NCI-H2196 treated with DMSO at 0.1 percent for 48 hours (cell line): ENCODE results near the gene NBL1.

Source experiments
- DNase-seq: peaks from one replicate; lab custom pipeline; 2025; ENCODE audit not compliant: unreplicated experiment; lab: John Stamatoyannopoulos, UW

The NBL1 gene, protein sequence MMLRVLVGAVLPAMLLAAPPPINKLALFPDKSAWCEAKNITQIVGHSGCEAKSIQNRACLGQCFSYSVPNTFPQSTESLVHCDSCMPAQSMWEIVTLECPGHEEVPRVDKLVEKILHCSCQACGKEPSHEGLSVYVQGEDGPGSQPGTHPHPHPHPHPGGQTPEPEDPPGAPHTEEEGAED

DNA sequence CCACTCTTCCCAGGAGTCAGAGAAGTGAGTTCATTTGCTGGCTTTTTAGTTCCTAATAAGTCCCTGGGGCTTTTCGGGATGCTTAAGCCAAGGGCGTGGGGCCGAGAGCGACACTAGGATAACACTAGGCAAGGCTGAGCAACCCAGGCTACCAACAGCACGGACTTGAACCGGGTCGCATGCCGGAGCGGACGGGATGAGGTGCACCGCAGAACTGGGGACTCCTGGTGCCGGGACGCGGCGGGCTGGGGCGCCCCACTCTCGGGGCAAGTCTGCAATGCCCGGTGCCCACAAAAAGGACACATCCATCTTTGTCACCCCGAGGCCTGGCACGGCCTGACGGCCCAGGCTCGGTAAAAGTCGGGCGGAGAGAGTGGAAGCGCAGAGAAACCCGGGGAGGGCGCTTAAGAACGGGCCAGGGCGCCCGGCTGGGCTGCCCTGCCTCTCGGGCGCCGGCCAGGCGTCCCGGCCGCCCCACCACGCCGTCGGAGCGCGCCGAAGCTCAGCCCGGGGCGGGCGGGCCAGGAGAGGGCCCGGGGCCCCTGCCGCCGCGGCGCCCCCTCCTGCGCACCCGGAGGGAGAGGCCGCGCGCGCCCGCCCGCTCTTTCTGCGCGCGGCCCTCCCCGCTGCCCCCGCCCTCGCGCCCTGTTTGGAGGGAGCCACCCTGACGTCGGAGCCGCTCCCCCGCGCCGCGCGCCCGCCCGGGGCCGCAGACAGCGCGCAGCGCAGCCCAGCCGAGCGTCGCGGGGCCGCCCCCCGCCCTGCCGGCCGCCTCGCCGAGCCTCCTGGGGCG, at the start of gene NBL1:
TSS of gene NBL1 (plus strand) at position 710 of the 793 bp plus-strand sequence. CDS start 10,720 bp downstream, outside the sequence.
- DNase-seq: peak; percentile 44

DNA sequence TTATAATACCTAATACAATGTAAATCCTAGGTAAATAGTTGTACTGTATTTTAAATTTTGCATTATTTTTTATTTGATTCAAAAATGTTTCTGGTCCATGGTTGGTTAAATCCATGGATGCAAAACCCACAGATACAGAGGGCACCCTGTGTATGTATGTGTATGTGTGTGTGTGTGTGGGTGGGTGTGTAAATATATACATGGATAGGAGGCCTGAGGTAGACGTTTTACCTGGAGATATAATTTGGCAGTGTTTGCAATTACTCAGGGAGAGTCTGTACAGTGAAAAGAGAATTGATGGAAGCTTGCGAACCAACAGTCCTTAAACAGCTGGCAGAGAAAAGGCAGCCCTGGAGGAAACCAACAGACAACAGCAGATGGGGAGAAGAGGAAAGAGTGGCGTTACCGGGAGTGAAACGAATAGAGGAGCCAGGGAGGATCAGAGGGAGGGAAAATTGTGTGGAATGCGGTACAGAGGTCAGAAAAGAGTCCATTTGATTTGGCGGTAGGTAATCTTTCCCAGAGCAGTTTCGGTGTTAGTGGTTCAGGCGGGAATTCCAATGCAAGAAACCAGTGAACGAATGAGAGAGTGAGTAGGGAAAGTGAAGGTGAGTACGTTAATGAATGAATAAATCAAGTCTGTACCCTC, 47.9 kb upstream of the NBL1 start:
- no peak for DNase-seq

DNA sequence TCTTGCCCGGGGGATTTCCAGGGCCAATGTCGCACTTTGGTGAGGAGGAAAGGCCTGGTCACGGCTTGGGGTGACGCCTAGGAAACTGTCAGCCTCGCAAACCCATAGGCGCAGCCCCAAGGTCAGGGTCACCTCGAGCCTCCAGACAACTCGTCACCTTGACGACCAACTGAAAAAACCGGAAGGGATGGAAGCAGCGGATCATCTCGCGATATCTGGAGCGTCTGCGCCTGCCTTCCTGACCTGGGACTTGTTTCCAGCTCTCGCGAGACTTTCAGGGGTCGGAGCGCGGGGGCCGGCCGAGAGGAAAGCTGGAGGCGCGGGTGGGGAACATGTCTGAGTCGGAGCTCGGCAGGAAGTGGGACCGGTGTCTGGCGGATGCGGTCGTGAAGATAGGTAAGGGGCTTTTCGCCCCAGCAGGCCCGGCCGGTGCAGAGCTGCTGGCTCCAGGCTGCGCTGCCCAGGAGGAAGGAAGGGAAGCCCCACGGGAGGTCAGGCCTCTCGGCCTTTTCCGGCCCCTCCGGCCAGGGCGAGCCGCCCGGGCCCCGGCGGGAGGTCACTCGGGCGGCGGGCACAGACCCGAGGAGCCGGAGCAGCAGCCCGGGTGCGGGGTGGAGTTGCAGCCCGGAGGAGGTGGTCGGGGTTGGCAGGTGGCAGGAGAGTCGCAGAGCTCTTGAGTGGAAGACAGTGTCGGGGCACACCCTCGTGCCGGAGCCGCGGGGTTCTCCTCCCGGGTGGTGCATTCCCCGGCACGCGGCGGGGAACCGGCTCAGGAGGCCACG, 47.2 kb upstream of the NBL1 start:
- DNase-seq: peak; percentile 96

DNA sequence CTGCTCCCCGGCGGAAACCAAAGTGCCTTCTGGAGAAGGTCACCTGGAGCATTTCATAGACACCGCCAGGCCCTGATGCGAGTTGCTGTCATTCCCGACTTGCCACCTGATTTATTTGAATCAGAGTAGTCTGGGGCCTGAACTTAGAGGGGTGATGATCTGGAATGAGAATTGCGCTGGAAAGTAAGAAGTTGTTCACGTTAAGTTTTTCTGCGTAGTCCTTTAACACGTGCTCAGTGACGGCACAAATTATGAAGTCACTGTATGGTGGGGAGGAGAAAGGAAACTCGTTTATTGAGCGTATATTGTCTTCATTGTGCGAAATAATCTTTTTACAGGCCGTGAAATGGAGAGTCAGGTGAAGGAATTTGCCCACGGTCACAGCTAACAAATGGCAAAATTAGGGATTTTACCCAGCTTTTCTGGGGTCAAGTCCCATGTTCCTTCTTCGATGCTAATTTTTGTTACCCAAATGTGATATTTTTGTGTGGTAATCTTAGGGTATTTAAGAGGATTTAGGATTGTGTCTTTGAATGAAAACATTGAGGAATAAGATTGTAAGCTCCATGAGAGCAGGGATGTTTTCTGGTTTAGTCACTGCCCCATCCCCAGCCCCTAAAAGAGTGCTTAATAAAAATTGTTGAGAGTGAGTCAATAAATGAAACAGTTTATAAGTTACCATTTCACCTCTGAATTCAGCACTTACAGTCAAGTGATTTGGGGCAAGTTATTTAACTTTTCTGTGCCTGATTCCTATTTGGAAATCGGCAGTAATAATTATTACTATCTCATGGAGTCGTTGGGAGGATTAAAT, 46.4 kb upstream of the NBL1 start:
- no peak for DNase-seq

DNA sequence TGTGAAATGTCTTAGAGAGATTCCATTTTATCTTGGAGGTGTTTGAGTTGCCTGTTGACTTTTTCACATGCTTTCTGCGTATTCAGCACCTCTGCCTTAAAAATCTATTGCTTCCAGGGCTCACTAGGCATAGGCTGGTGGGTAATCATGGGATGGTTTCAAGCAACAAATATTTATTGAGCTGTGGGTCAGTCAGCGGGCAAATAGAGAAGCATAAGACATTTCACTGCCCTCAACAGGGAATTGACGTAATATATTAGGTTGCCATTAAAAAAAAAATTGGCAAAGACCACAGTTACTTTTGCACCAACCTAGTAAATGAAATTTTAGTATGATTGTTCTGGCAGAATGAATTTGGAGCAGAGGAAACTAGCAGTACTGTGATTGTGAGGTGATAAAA, 44.3 kb upstream of the NBL1 start:
- no peak for DNase-seq

DNA sequence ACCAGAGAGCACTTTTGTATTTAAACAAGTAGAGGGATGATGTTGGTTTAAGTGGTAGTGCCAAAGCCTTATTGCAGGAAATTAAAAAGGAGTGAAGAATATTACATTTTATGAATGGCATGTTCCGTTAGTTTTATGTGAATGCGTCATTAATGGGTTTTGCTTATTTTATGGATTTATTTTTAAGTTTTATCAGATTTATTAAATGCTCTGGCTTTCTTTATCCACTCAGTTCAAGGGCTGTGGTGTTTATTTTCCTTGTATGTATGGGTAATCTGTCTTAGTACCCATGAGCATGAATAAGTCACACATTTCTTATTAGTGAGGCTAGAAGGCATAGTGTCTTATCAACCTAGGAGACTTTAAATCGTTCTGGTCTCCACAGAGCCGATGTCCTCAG, 41.6 kb upstream of the NBL1 start:
- no peak for DNase-seq

DNA sequence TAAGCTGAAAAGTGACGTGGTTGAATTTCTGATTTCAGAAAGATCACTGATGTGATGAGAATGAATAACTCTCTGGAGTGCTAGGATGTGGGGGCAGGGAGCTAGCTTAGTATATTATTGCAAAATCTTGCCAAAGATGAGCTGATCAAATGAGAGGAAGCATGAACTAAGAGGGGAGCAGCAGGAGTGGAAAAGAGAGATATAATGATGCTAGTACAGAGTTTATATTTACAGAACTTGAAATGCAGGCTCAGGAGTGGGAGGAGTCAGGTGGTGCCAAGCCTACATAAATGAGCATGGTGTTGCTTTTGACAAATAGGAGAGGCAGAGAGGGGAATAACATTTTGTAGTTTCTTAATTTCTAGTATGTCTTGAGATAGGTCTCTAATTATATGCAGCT, 38.1 kb upstream of the NBL1 start:
- DNase-seq: no peak

DNA sequence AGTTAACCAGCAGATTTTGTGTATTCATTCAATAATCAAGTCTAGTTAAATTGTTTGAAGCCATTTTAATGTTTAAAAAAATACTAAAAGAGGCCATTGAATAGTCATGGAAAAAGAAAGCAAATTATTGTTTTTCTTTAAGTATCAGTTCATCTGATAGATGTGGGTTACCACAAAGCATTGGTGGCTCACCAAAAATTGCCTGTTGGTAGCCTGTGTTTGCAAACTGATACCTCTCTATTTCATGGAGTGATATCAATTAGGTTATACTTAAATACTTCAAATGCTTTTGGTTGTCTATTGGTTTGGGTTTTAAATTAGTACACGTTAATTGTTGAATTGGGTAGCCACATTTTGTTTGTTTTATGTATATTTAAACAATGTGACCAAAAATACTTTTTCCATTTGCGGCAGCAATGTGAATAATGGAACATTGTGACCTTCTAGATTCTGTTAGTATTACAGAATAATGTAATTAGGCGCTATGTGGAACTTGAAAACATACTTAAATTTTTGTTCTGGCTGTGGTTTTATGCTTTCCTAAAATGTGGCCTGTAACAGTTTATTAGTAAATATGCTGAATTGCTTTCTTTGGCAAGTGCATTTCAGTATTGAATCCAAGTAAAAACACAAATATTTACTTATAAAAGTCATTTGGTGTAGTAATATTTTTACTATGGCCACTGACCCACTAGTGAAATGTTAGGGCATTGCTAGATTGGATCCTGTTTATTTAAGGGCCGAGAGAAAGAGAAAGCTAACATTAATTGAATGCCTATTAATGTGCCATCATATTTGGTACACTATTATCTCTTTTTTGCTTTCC, 37.1 kb upstream of the NBL1 start:
- no peak for DNase-seq

DNA sequence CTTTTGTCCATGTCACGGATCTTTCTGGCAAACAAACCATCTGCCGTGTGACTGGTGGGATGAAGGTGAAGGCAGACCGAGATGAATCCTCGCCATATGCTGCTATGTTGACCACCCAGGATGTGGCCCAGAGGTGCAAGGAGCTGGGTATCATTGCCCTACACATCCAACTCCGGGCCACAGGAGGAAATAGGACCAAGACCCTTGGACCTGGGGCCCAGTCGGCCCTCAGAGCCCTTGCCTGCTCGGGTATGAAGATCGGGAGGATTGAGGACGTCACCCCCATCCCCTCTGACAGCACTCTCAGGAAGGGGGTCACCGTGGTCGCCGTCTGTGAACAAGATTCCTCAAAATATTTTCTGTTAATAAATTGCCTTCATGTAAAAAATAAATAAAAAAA, 35.9 kb upstream of the NBL1 start:
- no peak for DNase-seq

DNA sequence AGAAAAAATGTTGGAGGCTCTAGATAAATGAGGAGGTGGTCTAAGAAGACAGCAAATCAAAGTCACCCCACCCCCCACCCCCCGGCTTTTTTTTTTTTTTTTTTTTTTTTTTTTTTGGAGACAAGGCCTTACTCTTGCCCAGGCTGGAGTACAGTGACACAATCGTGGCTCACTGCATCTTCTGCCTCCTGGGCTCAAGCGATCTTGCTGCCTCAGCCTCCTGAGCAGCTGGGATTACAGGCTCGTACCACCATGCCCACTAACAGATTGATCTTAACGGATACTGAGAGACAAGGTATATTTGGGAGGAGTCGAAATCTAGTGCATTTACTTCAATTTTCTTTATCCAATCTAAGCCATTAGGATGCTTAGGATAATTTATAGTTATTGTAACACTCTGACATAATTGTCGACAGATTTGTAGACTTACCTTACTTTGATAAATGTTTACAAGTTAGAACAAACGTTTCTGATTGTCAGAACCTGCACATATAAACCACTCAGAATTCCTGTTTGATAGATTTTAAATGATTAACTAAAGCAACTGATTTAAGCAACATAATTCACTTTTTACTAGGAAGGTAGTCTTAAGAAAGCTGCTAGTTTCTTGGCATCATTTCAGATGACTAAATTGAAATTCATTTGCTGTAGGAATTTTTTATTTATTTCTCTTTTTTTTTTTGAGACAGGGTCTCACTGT, 33.7 kb upstream of the NBL1 start:
- DNase-seq: no peak

DNA sequence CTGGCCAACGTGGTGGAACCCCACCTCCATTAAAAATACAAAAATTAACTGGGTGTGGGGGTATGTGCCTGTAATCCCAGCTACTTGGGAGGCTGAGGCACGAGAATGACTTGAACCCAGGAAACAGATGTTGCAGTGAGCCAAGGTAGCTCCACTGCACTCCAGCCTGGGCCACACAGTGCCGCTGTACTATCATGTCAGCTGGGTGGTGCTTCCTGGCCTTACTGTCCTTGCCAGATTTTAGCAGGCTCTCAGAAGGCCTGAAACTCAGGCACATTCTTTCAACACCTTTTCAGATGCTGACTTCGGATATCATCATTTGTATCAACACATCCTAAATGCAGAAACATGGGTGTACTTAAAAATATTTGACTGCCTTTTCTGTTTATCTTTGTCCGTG, 31.6 kb upstream of the NBL1 start:
- no peak for DNase-seq

DNA sequence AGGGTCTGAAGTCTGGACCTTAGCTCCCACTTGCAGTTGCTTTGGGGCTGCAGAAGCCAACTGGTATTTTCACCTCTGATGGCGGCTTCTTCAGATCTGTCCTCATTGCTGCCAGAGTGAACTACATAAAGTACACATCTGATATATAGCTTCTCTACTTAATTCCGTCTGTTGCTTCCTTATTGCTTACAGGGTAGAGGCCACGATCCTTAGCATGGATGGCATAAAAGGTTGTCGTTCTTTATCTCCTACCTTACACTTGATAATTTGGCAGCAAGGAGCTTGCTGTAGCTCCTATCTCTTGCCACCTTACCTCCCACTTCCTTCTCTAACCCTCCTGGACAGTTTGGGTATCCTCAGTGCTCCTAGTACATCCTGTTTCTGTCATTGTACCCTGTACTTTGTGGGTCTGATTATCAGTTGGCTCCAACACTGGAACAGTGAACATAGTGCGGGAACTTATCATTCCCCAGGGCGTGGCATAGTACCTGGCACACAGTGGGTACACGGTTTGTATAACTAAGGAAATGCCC, 30.9 kb upstream of the NBL1 start:
- DNase-seq: no peak

DNA sequence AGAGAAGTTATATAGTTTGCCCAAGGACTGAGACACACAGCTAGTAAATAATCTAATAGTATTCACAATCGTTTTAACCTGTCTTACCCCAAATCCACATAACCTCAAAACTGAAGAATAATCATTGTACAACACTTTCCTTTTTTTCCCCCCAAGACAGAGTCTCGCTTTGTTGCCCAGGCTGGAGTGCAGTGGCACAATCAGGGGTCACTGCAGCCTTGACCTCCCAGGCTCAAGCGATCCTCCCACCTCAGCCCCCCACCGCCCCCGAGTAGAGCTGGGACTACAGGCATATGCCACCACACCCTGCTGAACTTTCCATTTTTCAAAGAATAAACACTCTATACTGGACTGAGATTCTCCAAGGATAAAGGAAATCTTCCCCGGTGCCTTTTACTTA, 28.7 kb upstream of the NBL1 start:
- no peak for DNase-seq

DNA sequence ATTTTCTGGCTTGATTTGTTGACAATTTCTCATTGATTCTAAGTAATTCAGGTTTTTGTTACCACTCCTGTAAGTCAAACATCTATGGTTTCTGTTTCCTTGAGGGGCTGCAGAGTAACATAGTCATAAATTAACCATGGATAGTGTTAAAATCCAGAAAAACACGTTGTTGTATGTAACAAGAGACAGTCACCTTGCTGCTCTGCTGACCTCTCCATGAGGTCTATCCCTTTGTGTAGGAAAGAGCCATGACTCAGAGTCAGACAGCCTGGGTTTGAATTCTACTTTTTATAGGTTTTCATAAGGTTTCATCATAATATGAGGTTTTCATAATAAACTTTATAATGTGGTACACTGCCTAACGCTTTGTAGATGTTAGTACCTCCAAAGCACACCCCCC, 27.6 kb upstream of the NBL1 start:
- no peak for DNase-seq

DNA sequence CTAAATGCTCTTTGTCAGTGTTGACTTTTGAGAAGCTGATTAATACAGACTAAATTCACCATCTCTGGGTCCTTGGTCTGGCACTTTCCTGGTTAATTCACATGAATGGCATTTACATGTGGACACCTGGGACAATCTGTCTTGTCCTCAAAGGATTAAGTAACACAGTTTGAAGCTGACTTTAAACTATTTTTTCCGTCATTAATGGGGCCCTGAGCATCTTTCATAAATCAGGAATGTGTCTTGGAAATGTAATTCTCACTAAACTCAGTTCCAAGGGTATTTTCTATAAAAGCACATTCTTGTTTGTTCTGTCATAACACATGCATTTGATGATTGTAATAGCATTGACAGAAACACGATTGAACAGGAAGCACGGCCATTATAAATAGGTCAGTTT, 26.7 kb upstream of the NBL1 start:
- no peak for DNase-seq

DNA sequence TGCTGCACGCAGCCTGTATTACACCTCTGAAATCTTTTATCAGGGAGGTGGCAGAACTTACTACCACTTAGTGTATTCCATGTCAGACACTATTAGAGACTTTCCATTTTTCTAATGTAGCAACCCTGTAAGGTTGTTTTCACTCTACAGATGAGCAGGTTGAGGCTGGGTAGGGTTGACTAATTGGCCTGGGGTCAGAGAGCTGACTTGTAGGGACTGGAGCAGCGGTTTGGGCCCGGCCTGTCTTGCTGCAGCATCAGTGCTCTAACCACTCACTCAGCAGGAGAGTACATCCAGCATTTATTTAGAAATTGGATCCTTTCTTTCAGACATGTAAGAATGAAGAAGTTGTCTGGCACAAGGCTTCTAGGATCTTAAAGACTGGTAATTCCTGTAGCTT, 25.7 kb upstream of the NBL1 start:
- DNase-seq: no peak

DNA sequence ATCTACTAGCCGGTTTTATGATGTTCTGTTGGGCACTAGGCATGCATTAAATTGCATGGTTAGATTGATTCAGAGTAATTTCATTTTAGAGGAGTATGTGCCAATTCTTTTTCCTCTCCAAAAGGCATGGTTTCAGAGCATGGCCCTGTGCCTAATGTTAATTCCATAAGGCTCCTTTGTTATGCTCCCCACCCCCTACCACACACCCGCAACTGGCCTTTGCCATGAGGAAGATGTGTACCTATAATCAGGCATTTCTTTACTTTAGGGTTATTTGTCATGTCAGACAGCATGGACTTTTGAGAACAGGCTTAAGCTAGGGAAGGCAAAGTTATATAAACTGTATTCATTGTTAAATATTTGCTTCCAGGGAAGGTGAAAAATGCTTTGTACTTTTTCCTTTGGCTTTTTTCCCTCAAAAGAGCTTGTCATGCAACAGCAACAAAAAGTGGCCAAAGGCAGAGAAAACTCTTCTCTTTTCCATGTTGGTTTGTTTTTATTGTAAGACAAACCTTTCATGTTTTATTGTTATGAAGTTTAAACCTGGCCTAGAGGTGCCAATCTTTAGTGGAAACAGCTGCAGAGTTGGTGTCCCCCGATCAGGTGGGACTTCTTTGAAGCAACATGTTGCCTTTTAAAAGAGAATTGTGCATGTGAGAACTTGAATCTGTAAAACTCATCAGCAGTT, 24.3 kb upstream of the NBL1 start:
- DNase-seq: no peak

DNA sequence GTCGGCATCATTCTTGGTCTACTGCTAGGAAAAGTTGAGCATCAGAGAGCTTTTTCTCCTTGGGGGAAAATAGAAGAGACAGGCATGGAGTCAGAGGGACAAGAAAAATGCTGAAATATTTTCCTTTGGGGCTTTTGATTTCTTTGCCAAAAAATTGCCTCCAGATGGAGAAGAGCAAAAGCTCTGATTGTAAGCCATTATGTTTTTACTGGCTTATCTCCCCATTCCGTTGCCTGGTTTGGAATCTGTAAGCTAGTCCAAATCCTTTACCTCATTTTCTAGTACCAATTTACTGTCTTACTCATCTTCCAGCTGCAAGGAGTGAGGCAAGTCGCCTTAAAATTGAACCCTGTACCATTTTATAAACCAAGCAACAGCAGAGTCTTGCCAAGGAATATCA, 23.3 kb upstream of the NBL1 start:
- no peak for DNase-seq
